Natural killer cell (primary cell): ENCODE measurements around the gene FAM43A. TPM values are rescaled to one million over a fixed set of nuclear protein-coding genes. Genes with fewer than 3 reads are reported as not detected.

Experiments used
- ATAC-seq, 3 donors: fragments of 150-1000 bp in 2 of 3; fragments of 200-7000 bp in 1 of 3; cut with Tn5 transposase; 1 replicate in 1 of 3; 2 replicates in 2 of 3; pipeline ENCODE4 v1.10.0; 2021; ENCODE audit warnings: mild to moderate bottlenecking in 2 of 3, moderate library complexity in 2 of 3
- DNase-seq, 2 donors: peaks; one replicate each; pipeline versions ENCODE4 v3.0.0 to v3.0.0-alpha.2; 2013 to 2021; ENCODE audit warnings: mixed read lengths in 1 of 2
- H3K27ac ChIP-seq: one replicate; pipeline ENCODE4 v1.5.1; 2013; ENCODE audit warnings: mild to moderate bottlenecking, low read length
- H3K27me3 ChIP-seq: one replicate; pipeline ENCODE4 v1.6.1; 2013; ENCODE audit warnings: low read length; ENCODE audit not compliant: control insufficient read depth, insufficient read depth
- H3K36me3 ChIP-seq: one replicate; pipeline ENCODE4 v1.6.1; 2013; ENCODE audit warnings: low read length; ENCODE audit not compliant: control insufficient read depth, insufficient read depth
- H3K4me1 ChIP-seq: one replicate; pipeline ENCODE4 v1.6.1; 2013; ENCODE audit warnings: low read length; ENCODE audit not compliant: control insufficient read depth, insufficient read depth
- H3K4me3 ChIP-seq: one replicate; pipeline ENCODE4 v1.5.1; 2013; ENCODE audit warnings: low read length
- H3K9me3 ChIP-seq: one replicate; pipeline ENCODE4 v1.6.1; 2013; ENCODE audit warnings: low read length; ENCODE audit not compliant: control insufficient read depth, insufficient read depth
- H3K27ac Mint-ChIP-seq, 2 donors: one replicate each; pipeline ENCODE4 v1.8.0; 2022; ENCODE audit warnings: mild to moderate bottlenecking in 2 of 2, mixed read lengths in 2 of 2, moderate library complexity in 1 of 2
- H3K27me3 Mint-ChIP-seq, 2 donors: one replicate each; pipeline ENCODE4 v1.8.0; 2022; ENCODE audit warnings: low read depth in 2 of 2, mixed read lengths in 2 of 2
- H3K36me3 Mint-ChIP-seq: one replicate; pipeline ENCODE4 v1.8.0; 2022; ENCODE audit warnings: mixed read lengths
- H3K4me1 Mint-ChIP-seq, 2 donors: one replicate each; pipeline ENCODE4 v1.8.0; 2022; ENCODE audit warnings: mixed read lengths in 2 of 2
- H3K4me3 Mint-ChIP-seq: one replicate; pipeline ENCODE4 v1.8.0; 2022; ENCODE audit warnings: mild to moderate bottlenecking, moderate library complexity, mixed read lengths
- H3K9me3 Mint-ChIP-seq, 2 donors: one replicate each; pipeline ENCODE4 v1.8.0; 2022; ENCODE audit warnings: mixed read lengths in 2 of 2
- WGBS: methylation state at CpG from one replicate; pipeline ENCODE4 v1.1.7; 2013; ENCODE audit warnings: missing lambda C conversion rate; ENCODE audit not compliant: insufficient coverage; 5-methylcytosine and 5-hydroxymethylcytosine counted together
- intact Hi-C: fragments of 100-400 bp; cut with micrococcal nuclease; formaldehyde crosslinking; loops from one replicate; pipeline ENCODE4 v1.14.2; 2022
- total RNA-seq, 4 donors: library from RNA; stranded (reverse); fragments of 120-200 nt in 1 of 4; gene quantifications; one replicate each; pipeline versions ENCODE4 v1.2.3 to v1.2.4, GENCODE V29; 2013 to 2022
- TF ChIP-seq, protein P1 (sequence below): fragments of 200-600 bp; IDR thresholded peaks from one replicate; pipeline ENCODE4 v1.8.0; 2022; ENCODE audit warnings: antibody characterized with exemption

FAM43A gene
- total RNA-seq, 3 donors from 2014 or later (not counting 1 experiment from before 2014, with no cell fraction given) = 13.2 to 35.2 (median 21.6) TPM

GRCh38 chr3:194671511-194671899 is 14.2 kb upstream of the FAM43A start:
- H3K4me3 ChIP-seq = peak overlapping the region; percentile 97
- Mint-ChIP-seq H3K27me3 (peaks cover 0 to 4% of the 10 kb centered on the region in 2 donors), H3K9me3 (no peaks in the 10 kb centered on the region), H3K27ac (peak overlapping the region; percentile 98 to 99), H3K36me3 (no peaks in the 10 kb centered on the region), H3K4me1 (peaks cover 30 to 40% of the 10 kb centered on the region in 2 donors), H3K4me3 (peak overlapping the region; percentile 98)
- intact Hi-C loops = loop anchor here (1.0 to 5.0 kb wide), 2 partner anchors 435 to 851 kb away; no protein-coding TSS in a partner anchor
- H3K27me3 ChIP-seq = no peaks in the 10 kb centered on the region
- H3K4me1 ChIP-seq = peaks cover 14% of the 10 kb centered on the region
- TF ChIP-seq, protein P1, sequence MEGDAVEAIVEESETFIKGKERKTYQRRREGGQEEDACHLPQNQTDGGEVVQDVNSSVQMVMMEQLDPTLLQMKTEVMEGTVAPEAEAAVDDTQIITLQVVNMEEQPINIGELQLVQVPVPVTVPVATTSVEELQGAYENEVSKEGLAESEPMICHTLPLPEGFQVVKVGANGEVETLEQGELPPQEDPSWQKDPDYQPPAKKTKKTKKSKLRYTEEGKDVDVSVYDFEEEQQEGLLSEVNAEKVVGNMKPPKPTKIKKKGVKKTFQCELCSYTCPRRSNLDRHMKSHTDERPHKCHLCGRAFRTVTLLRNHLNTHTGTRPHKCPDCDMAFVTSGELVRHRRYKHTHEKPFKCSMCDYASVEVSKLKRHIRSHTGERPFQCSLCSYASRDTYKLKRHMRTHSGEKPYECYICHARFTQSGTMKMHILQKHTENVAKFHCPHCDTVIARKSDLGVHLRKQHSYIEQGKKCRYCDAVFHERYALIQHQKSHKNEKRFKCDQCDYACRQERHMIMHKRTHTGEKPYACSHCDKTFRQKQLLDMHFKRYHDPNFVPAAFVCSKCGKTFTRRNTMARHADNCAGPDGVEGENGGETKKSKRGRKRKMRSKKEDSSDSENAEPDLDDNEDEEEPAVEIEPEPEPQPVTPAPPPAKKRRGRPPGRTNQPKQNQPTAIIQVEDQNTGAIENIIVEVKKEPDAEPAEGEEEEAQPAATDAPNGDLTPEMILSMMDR = peak; percentile 80
- 0% methylated on average over 5 of the region's 5 CpGs for WGBS
- H3K36me3 ChIP-seq = peaks cover 20% of the 10 kb centered on the region
- ATAC-seq (peak in 2 of 3 donors; percentile 2 to 9), DNase-seq (peak in 1 of 2 donors; percentile 69)
- H3K9me3 ChIP-seq = no peaks in the 10 kb centered on the region
- peak overlapping the region; percentile 98 for H3K27ac ChIP-seq

- Histone ChIP-seq H3K9me3 (no peaks in the 10 kb centered on the region), H3K27me3 (no peaks in the 10 kb centered on the region), H3K27ac (peak within 1 kb of the TSS; percentile 98), H3K4me1 (peaks cover 14% of the 10 kb centered on the region), H3K4me3 (peak within 1 kb of the TSS; percentile 97), H3K36me3 (peaks cover 20% of the 10 kb centered on the region)
- Mint-ChIP-seq H3K4me1 (peaks cover 29 to 40% of the 10 kb centered on the region in 2 donors), H3K9me3 (no peaks in the 10 kb centered on the region), H3K27ac (peak within 1 kb of the TSS; percentile 98 to 99), H3K4me3 (peak within 1 kb of the TSS; percentile 98), H3K27me3 (peaks cover 0 to 6% of the 10 kb centered on the region in 2 donors), H3K36me3 (no peaks in the 10 kb centered on the region)
- ATAC-seq = peak; percentile 96
- intact Hi-C loops = loop anchor here (1.0 to 5.0 kb wide), 4 partner anchors 15 to 850 kb away; no protein-coding TSS in a partner anchor
- DNase-seq = peak; percentile 87 to 97
- TF ChIP-seq, protein P1 = no peak
- WGBS = under 1% methylated on average over 56 of the region's 57 CpGs
Measured at GRCh38 chr3:194671900-194672808, 13.5 kb upstream of the FAM43A start, which contains the start of gene LSG1. Gene LSG1, minus strand, starts transcription at chr3:194672191. Its CDS starts 29 bp downstream, at chr3:194672162.

DNA sequence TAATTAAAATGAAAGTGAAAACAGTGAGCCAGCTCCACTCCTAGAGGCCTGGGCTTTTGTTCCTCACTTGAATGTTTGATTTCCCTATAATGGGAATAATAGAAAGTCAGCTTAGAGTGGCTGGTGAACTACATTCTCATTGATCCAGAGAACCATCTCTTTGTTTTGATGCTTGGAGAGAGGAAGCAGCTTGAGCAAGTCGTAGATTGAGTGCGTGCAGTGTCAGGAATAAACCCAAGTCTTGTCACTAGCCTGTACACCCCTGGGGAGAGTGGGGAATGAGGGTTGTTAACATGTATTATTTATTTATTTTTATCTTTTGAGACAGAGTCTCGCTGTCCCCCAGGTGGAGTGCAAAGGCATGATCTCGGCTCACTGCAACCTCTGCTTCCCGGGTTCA is 12.8 kb upstream of the FAM43A start:
- H3K27me3 ChIP-seq = no peaks in the 10 kb centered on the region
- Mint-ChIP-seq H3K27ac (peak overlapping the region; percentile 98 to 99), H3K4me3 (peak overlapping the region; percentile 98), H3K9me3 (no peaks in the 10 kb centered on the region), H3K36me3 (no peaks in the 10 kb centered on the region), H3K27me3 (peaks cover 0 to 6% of the 10 kb centered on the region in 2 donors), H3K4me1 (peaks cover 25 to 40% of the 10 kb centered on the region in 2 donors)
- no peak for ATAC-seq
- peak overlapping the region; percentile 98 for H3K27ac ChIP-seq
- 59% methylated on average over 5 of the region's 5 CpGs for WGBS
- peaks cover 20% of the 10 kb centered on the region for H3K36me3 ChIP-seq
- DNase-seq = peak in 1 of 2 donors; percentile 20
- peaks cover 14% of the 10 kb centered on the region for H3K4me1 ChIP-seq
- peak overlapping the region; percentile 97 for H3K4me3 ChIP-seq
- TF ChIP-seq, protein P1 = no peak
- intact Hi-C loops = loop anchor here (2.0 to 5.0 kb wide), 3 partner anchors 14 to 849 kb away; no protein-coding TSS in a partner anchor
- no peaks in the 10 kb centered on the region for H3K9me3 ChIP-seq
